Measurements from ENCODE around the gene FAM131C.

The FAM131C gene

GRCh38 chr1:16015960-16016901 is 57.2 kb downstream of the FAM131C start:
- no peak for DNase-seq (ENCODE audit: low spot score)

GRCh38 chr1:16015491-16015890 is 58.0 kb downstream of the FAM131C start:
- DNase-seq (ENCODE audit: low spot score), result no peak

GRCh38 chr1:16014509-16015482 is 58.7 kb downstream of the FAM131C start:
- no peak for DNase-seq (ENCODE audit: low spot score)

- DNase-seq (ENCODE audit: low spot score), result no peak
These were observed 59.6 kb downstream of the FAM131C start for GRCh38 chr1:16013908-16014258.

- no peak for DNase-seq (ENCODE audit: low spot score)
These were observed 60.1 kb downstream of the FAM131C start for GRCh38 chr1:16013220-16013907.

GRCh38 chr1:16012590-16013219 is 60.7 kb downstream of the FAM131C start:
- DNase-seq (ENCODE audit: low spot score), result no peak

- no peak for DNase-seq (ENCODE audit: low spot score)
These were observed 61.4 kb downstream of the FAM131C start for GRCh38 chr1:16011936-16012589.

- DNase-seq (ENCODE audit: low spot score), result no peak
These were observed 62.6 kb downstream of the FAM131C start for GRCh38 chr1:16010837-16011236.

GRCh38 chr1:16009678-16010077 is 63.8 kb downstream of the FAM131C start:
- no peak for DNase-seq (ENCODE audit: low spot score)

GRCh38 chr1:16009030-16009460 is 64.4 kb downstream of the FAM131C start:
- peak; percentile 67 for DNase-seq (ENCODE audit: low spot score)

Measured in LoVo (cell line).